Medulla oblongata (tissue), 1 donor: ENCODE data around the gene RAP1GAP.
A peak's percentile ranks its signal among the peaks of the same experiment; 100 is the strongest.
"Not testable (repeated sequence)": the region's sequence is repeated elsewhere in the genome, so short reads cannot be mapped to it uniquely, and the experiment has no call there.

Experiments
- DNase-seq: peaks from one replicate; pipeline ENCODE4 v3.0.0-alpha.2; 2015; ENCODE audit errors: extremely low spot score

The RAP1GAP gene

GRCh38 chr1:21570885-21571284, 98.3 kb downstream of the RAP1GAP start:
- no peak for DNase-seq

DNA sequence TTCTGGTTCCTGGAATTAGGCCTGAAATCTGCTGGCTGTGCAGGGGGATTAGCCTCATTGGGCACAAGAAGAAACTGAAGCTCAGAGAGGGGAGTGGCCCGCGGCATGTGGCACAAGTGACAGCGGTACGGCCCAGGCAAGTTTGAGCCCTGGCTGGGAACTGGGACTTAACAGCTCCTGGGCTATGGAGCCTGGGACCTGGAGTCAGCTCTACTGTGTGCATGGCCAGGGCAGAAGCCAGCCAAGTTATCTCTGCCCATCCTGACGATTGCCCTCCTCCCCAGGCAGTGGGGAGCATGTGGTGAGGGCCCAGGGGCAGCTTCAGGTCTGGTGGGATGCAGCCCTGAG, 98.7 kb downstream of the RAP1GAP start:
- DNase-seq: no peak

DNA sequence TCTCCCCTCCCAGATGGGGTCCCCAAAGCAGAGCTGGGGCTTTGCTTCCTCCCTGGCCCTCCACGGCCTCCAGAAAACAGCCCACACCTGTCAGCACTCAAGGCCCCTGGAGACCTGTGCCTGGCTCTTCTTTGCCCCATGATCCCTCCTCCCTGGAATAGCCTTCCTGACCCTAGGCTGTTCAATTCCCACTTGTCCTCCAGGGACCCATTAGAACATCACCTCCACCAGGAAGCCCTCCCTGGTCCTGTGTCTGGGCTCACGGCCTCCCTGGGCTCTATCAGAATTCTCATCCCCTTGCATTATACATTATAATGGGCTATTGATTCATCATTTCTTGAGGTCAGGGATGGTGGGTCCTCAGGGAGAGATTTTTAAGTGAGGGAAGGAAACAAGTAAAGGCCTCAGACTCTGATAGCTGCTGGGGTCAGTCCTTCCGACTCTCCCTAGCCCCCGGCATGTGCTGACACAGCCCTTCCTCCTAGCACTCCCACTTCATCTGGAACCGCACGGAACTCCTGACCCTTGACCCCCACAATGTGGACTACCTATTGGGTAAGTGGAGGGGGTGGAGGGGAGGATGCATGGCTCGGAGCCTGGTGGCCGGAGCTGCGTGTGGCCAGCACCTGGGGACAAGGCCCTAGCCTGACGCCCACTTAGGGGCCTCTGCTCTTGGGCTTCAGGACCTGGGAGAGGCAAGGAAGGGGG, 99.2 kb downstream of the RAP1GAP start:
- no peak for DNase-seq

DNA sequence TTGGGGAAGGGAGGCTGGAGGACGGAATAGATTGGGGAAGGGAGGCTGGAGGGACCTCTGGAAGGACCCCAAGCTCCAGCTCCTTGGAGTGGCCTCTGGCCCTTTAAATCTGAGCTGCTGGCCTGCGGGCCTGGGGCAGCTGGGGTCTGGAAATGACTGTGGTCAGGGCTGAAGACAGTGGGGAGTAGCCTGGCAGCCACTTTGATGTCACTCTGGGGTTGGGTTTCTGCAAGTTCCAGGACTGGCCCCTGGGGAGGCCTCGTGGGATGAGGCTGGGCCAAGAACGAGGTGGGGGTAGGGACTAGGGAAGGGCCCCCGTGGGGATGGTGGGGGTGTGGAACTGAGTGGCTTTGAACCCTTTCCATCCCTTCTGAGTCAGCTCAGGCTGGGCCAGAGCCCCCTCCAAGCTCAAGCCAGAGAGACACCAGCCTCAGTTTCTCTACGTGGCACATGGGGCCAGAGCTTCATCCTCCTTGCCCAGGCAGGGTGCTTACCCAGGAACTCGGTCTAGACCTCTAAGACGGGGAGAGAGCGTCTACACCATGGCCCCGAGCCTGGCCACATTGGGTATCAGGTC, 100.3 kb downstream of the RAP1GAP start:
- no peak for DNase-seq

- no peak for DNase-seq
Observed at GRCh38 chr1:21568006-21568746, 101.0 kb downstream of the RAP1GAP start.

DNA sequence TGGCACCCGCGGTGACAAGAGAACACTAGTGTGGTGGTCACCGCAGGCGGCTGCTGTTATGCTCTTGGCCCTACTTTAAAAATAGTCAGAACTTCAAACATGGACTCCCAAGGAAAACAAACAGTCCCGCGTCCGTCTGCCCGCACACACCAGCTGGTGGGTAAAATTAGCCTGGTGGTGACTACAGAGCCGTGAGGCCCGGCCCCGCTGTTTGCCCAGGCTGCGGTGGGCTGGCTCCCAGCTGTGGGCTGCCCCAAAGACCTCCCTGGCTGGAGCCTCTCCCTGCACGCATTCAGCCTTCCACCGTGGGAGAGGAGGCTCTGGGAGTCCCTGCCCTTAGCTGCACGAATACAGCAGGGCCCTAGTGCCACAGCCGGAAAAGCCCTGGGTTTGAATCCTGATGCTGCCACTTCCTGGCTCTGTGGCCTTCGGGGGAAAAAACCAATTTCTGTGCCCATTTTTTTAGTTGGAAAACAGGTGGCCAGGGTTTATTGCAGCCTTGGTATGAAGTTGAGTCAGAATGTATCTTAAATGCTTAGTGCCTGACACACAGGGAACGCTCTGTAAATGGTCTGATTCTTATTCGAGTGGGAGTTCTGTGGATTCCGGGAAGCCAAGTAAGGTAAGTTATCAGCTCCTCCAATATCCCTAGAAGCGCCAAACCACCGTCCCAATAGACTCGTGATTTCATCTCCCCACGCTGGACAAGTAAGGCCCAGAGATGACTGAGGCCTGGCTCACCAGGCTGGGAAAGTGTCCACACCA, 101.7 kb downstream of the RAP1GAP start:
- DNase-seq: no peak

GRCh38 chr1:21566361-21566760, 102.8 kb downstream of the RAP1GAP start:
- DNase-seq: not testable (repeated sequence)

GRCh38 chr1:21565285-21565684, 103.9 kb downstream of the RAP1GAP start:
- DNase-seq: no peak

DNA sequence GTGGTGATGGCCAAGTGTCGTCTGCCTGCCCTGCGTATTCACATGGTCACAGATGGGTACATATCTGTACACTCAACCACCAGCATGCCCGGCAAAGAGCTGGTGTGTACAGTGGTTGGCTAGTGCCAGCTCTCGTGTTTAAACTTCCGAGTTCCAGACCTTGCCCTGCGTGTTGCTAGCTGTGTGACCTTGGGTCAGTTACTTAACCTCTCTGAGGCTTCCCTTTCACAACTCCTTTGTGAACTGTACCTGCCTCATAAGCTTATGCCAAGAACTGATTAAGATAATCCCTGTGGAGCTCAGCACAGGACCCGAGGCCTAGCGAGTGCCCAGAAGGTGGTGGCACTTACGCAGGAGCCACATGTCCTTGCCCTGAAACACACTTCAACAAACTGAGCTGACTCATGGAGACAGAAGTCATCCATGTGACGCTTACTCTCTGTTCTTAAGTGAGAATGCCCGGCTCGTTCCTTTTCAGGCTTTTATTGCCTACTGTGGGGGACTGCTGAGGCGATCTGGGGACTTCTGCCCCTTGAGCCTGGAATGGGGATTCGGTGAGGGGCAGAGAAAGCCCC, 104.5 kb downstream of the RAP1GAP start:
- DNase-seq: no peak

GRCh38 chr1:21563971-21564370, 105.2 kb downstream of the RAP1GAP start:
- no peak for DNase-seq

DNA sequence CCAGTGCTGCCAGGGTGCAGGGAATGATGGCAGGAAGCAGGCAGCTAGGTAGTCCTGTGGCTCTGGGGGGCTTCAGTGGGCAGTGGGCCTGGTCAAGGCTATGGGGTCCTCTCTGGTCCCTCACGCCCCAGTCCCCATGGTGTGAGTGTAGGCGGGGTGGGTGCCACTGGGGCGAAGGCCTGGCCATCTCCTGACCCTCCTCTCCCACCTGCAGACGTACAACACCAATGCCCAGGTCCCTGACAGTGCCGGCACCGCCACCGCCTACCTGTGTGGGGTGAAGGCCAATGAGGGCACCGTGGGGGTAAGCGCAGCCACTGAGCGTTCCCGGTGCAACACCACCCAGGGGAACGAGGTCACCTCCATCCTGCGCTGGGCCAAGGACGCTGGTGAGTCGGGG, 106.3 kb downstream of the RAP1GAP start:
- no peak for DNase-seq

DNA sequence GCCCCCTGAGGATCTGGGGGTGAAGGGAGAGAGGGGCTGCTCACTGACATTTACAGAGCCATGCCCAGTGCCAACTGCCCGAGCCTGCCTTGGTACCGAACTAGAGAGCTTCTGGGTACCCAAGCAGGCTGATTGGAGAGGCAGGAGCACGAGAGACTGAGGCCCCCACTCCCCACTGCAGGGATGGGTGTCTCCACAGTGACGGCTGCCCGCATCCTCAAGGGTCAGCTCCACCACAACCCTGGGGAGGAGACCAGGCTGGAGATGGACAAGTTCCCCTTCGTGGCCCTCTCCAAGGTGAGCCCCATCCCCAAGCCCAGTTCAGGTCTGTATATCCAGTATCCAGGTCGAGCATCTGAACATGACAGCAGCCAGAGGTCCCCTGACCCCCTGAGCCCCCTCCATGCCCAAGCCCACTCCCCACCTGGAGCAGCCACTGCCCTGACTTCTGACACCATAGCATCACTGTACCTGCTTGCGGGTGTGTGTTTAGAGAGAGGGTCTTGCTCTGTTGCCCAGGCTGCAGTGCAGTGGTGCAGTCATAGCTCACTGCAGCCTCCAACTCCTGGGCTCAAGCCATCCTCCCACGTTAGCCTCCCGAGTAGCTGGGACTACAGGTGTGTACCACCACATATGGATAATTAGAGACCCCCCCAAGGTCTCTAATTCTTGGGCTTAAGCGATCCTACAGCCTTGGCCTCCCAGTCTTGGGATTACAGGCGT, 108.1 kb downstream of the RAP1GAP start:
- DNase-seq: no peak

- no peak for DNase-seq
Observed at GRCh38 chr1:21559788-21560567, 109.2 kb downstream of the RAP1GAP start.

- DNase-seq: no peak
Observed at GRCh38 chr1:21553116-21553926, 115.8 kb downstream of the RAP1GAP start.

DNA sequence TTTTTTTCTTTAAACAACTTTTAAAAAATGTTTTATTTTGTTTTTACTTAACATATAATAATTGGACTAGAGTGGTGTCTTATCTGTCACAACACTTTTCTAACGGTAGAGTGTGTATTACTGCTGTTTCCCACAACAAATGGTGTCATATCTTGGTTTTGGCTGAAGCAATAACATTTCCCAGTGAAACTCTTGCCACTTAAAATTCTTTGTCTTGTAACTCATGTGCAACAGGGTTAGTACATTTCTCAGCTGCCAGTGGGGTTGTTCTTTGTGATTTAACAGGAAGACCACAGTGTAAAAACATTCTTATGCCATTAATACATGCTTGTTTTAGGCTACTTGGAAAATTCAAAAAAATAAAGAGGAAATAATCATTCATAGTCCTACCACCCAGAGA, 116.4 kb downstream of the RAP1GAP start:
- no peak for DNase-seq

DNA sequence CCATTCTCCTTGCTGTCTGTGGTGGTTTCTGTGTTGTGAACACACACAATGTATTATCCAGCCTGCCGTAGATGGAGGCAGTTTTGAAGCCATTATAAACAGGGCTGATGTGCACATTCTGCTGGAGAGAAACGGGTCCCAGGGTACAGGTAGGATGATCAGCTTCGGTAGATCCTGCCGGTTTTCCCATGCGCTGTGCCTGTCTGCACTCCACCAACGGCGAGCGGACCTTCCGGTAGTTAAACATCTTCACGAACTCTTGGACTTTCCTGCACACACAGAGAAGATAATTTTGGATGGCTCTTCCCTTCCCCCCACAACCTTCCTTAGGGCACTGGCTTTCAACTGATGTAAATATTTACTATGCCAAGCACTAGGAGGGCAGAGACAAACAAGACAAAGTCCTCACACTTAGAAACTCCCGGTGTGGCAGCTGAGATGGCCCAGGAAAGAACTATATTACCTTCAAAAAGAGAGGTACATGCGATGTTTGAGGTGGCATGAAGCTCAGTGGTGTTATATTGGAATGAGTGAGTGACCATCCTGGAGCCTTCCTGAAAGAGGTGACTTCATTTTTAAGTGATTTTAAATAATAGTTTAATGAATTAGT, 118.2 kb downstream of the RAP1GAP start:
- no peak for DNase-seq

GRCh38 chr1:21550097-21550496, 119.1 kb downstream of the RAP1GAP start:
- no peak for DNase-seq

- peak; percentile 76 for DNase-seq
Observed at GRCh38 chr1:21547876-21548275, 121.3 kb downstream of the RAP1GAP start.
